ENCODE data around the gene CDX2.

Gene CDX2

GRCh38 chr13:27971776-27972477 is 2.8 kb upstream of the CDX2 start:
- no peak overlapping the region for H2BK5ac ChIP-seq (ENCODE audit: low read depth, low read length, poor library complexity, severe bottlenecking)
- no peak overlapping the region for H2BK12ac ChIP-seq (ENCODE audit: low read length in 2 of 2)
- H3K9ac ChIP-seq (ENCODE audit: low read length), result no peak overlapping the region
- H3K23ac ChIP-seq (ENCODE audit: low read length in 2 of 2), result no peak overlapping the region
- no peak overlapping the region for H3K14ac ChIP-seq (ENCODE audit: low read length in 2 of 2)
- no peak overlapping the region for H2BK15ac ChIP-seq (ENCODE audit: low read depth, poor library complexity, severe bottlenecking)
- H2BK120ac ChIP-seq (ENCODE audit: low read depth, low read length), result no peak overlapping the region
- no peak overlapping the region for H4K91ac ChIP-seq (ENCODE audit: low read length)
- peaks cover 15% of the 10 kb centered on the region for H3K4me1 ChIP-seq (ENCODE audit: control insufficient read depth, insufficient read depth, low read depth, low read length)
- peaks cover 97 to 100% of the 10 kb centered on the region in 2 experiments for H3K27me3 ChIP-seq (ENCODE audit: control insufficient read depth in 1 of 2, insufficient read depth in 1 of 2, low read length in 2 of 2)
- peaks cover 0 to 3% of the 10 kb centered on the region in 2 experiments for H3K36me3 ChIP-seq (ENCODE audit: control insufficient read depth in 1 of 2, insufficient read depth in 2 of 2, low read depth in 1 of 2, low read length in 2 of 2)
- H3K4me3 ChIP-seq (ENCODE audit: insufficient read depth in 1 of 2, low read depth in 1 of 2, low read length in 2 of 2), result no peak overlapping the region
- no peak overlapping the region for H2AFZ ChIP-seq (ENCODE audit: low read depth, low read length)
- DNase-seq, result no peak
- H3K4ac ChIP-seq (ENCODE audit: low read depth in 1 of 2, low read length in 2 of 2), result no peak overlapping the region
- 46% methylated on average over 7 of the region's 7 CpGs for WGBS
- no peaks in the 10 kb centered on the region for H3K9me3 ChIP-seq (ENCODE audit: control insufficient read depth, low read length)
- no peak overlapping the region for H3K4me2 ChIP-seq (ENCODE audit: low read length, poor library complexity, severe bottlenecking)
- no peak overlapping the region for H4K8ac ChIP-seq (ENCODE audit: low read length)
- no peak overlapping the region for H2AK5ac ChIP-seq (ENCODE audit: low read length, severe bottlenecking)
- no peaks in the 10 kb centered on the region for H3K79me1 ChIP-seq (replicated peaks; ENCODE audit: low read length, poor library complexity, severe bottlenecking)
- H3K27ac ChIP-seq (ENCODE audit: low read length, poor library complexity, severe bottlenecking), result no peak overlapping the region
- no peak overlapping the region for H3K18ac ChIP-seq (ENCODE audit: low read depth in 1 of 2, low read length in 2 of 2)

- no peaks in the 10 kb centered on the region for H3K79me1 ChIP-seq (replicated peaks; ENCODE audit: low read length, poor library complexity, severe bottlenecking)
- no peak overlapping the region for H3K9ac ChIP-seq (ENCODE audit: low read length)
- peaks cover 97 to 100% of the 10 kb centered on the region in 2 experiments for H3K27me3 ChIP-seq (ENCODE audit: control insufficient read depth in 1 of 2, insufficient read depth in 1 of 2, low read length in 2 of 2)
- no peak overlapping the region for H2BK12ac ChIP-seq (ENCODE audit: low read length in 2 of 2)
- no peaks in the 10 kb centered on the region for H3K9me3 ChIP-seq (ENCODE audit: control insufficient read depth, low read length)
- H4K8ac ChIP-seq (ENCODE audit: low read length), result no peak overlapping the region
- no peak overlapping the region for H2AK5ac ChIP-seq (ENCODE audit: low read length, severe bottlenecking)
- no peak overlapping the region for H2AFZ ChIP-seq (ENCODE audit: low read depth, low read length)
- peaks cover 0 to 3% of the 10 kb centered on the region in 2 experiments for H3K36me3 ChIP-seq (ENCODE audit: control insufficient read depth in 1 of 2, insufficient read depth in 2 of 2, low read depth in 1 of 2, low read length in 2 of 2)
- no peak overlapping the region for H3K23ac ChIP-seq (ENCODE audit: low read length in 2 of 2)
- peaks cover 17% of the 10 kb centered on the region for H3K4me1 ChIP-seq (ENCODE audit: control insufficient read depth, insufficient read depth, low read depth, low read length)
- DNase-seq, result no peak
- H2BK5ac ChIP-seq (ENCODE audit: low read depth, low read length, poor library complexity, severe bottlenecking), result no peak overlapping the region
- WGBS, result 10% methylated on average over 12 of the region's 13 CpGs
- no peak overlapping the region for H3K27ac ChIP-seq (ENCODE audit: low read length, poor library complexity, severe bottlenecking)
- peak overlapping the region; percentile 3 for H4K91ac ChIP-seq (ENCODE audit: low read length)
- no peak overlapping the region for H3K18ac ChIP-seq (ENCODE audit: low read depth in 1 of 2, low read length in 2 of 2)
- no peak overlapping the region for H3K4me2 ChIP-seq (ENCODE audit: low read length, poor library complexity, severe bottlenecking)
- H2BK120ac ChIP-seq (ENCODE audit: low read depth, low read length), result no peak overlapping the region
- H3K4me3 ChIP-seq (ENCODE audit: insufficient read depth in 1 of 2, low read depth in 1 of 2, low read length in 2 of 2), result no peak overlapping the region
- no peak overlapping the region for H3K4ac ChIP-seq (ENCODE audit: low read depth in 1 of 2, low read length in 2 of 2)
- H2BK15ac ChIP-seq (ENCODE audit: low read depth, poor library complexity, severe bottlenecking), result no peak overlapping the region
- no peak overlapping the region for H3K14ac ChIP-seq (ENCODE audit: low read length in 2 of 2)
These were observed 2.1 kb upstream of the CDX2 start for GRCh38 chr13:27971236-27971645.

GRCh38 chr13:27970382-27971235 is 1.5 kb upstream of the CDX2 start:
- WGBS, result 7% methylated on average over 45 of the region's 53 CpGs
- no peak overlapping the region for H3K4ac ChIP-seq (ENCODE audit: low read depth in 1 of 2, low read length in 2 of 2)
- no peak for DNase-seq
- no peak overlapping the region for H3K9ac ChIP-seq (ENCODE audit: low read length)
- H4K8ac ChIP-seq (ENCODE audit: low read length), result peak overlapping the region; percentile 30
- no peak overlapping the region for H2BK120ac ChIP-seq (ENCODE audit: low read depth, low read length)
- H2AK5ac ChIP-seq (ENCODE audit: low read length, severe bottlenecking), result no peak overlapping the region
- no peak overlapping the region for H3K23ac ChIP-seq (ENCODE audit: low read length in 2 of 2)
- no peaks in the 10 kb centered on the region for H3K9me3 ChIP-seq (ENCODE audit: control insufficient read depth, low read length)
- H4K91ac ChIP-seq (ENCODE audit: low read length), result no peak overlapping the region
- no peak overlapping the region for H3K4me2 ChIP-seq (ENCODE audit: low read length, poor library complexity, severe bottlenecking)
- H3K4me1 ChIP-seq (ENCODE audit: control insufficient read depth, insufficient read depth, low read depth, low read length), result peaks cover 16% of the 10 kb centered on the region
- H3K14ac ChIP-seq (ENCODE audit: low read length in 2 of 2), result no peak overlapping the region
- peaks cover 0 to 3% of the 10 kb centered on the region in 2 experiments for H3K36me3 ChIP-seq (ENCODE audit: control insufficient read depth in 1 of 2, insufficient read depth in 2 of 2, low read depth in 1 of 2, low read length in 2 of 2)
- peaks cover 97 to 100% of the 10 kb centered on the region in 2 experiments for H3K27me3 ChIP-seq (ENCODE audit: control insufficient read depth in 1 of 2, insufficient read depth in 1 of 2, low read length in 2 of 2)
- H2BK12ac ChIP-seq (ENCODE audit: low read length in 2 of 2), result no peak overlapping the region
- H3K79me1 ChIP-seq (replicated peaks; ENCODE audit: low read length, poor library complexity, severe bottlenecking), result no peaks in the 10 kb centered on the region
- H3K27ac ChIP-seq (ENCODE audit: low read length, poor library complexity, severe bottlenecking), result no peak overlapping the region
- H2AFZ ChIP-seq (ENCODE audit: low read depth, low read length), result no peak overlapping the region
- no peak overlapping the region for H2BK5ac ChIP-seq (ENCODE audit: low read depth, low read length, poor library complexity, severe bottlenecking)
- no peak overlapping the region for H3K4me3 ChIP-seq (ENCODE audit: insufficient read depth in 1 of 2, low read depth in 1 of 2, low read length in 2 of 2)
- H2BK15ac ChIP-seq (ENCODE audit: low read depth, poor library complexity, severe bottlenecking), result no peak overlapping the region
- H3K18ac ChIP-seq (ENCODE audit: low read depth in 1 of 2, low read length in 2 of 2), result no peak overlapping the region

GRCh38 chr13:27969866-27970229 is 733 bp upstream of the CDX2 start:
- no peak overlapping the region for H2AFZ ChIP-seq (ENCODE audit: low read depth, low read length)
- H3K4me3 ChIP-seq (ENCODE audit: insufficient read depth in 1 of 2, low read depth in 1 of 2, low read length in 2 of 2), result no peak overlapping the region
- peaks cover 16% of the 10 kb centered on the region for H3K4me1 ChIP-seq (ENCODE audit: control insufficient read depth, insufficient read depth, low read depth, low read length)
- no peak overlapping the region for H2BK15ac ChIP-seq (ENCODE audit: low read depth, poor library complexity, severe bottlenecking)
- no peaks in the 10 kb centered on the region for H3K79me1 ChIP-seq (replicated peaks; ENCODE audit: low read length, poor library complexity, severe bottlenecking)
- peaks cover 97 to 100% of the 10 kb centered on the region in 2 experiments for H3K27me3 ChIP-seq (ENCODE audit: control insufficient read depth in 1 of 2, insufficient read depth in 1 of 2, low read length in 2 of 2)
- no peak overlapping the region for H3K4ac ChIP-seq (ENCODE audit: low read depth in 1 of 2, low read length in 2 of 2)
- no peak overlapping the region for H3K23ac ChIP-seq (ENCODE audit: low read length in 2 of 2)
- no peak overlapping the region for H3K4me2 ChIP-seq (ENCODE audit: low read length, poor library complexity, severe bottlenecking)
- no peak overlapping the region for H2BK12ac ChIP-seq (ENCODE audit: low read length in 2 of 2)
- H2BK120ac ChIP-seq (ENCODE audit: low read depth, low read length), result no peak overlapping the region
- no peak overlapping the region for H3K14ac ChIP-seq (ENCODE audit: low read length in 2 of 2)
- no peak overlapping the region for H3K27ac ChIP-seq (ENCODE audit: low read length, poor library complexity, severe bottlenecking)
- H4K8ac ChIP-seq (ENCODE audit: low read length), result no peak overlapping the region
- no peak for DNase-seq
- H3K9ac ChIP-seq (ENCODE audit: low read length), result no peak overlapping the region
- H2AK5ac ChIP-seq (ENCODE audit: low read length, severe bottlenecking), result no peak overlapping the region
- no peak overlapping the region for H3K18ac ChIP-seq (ENCODE audit: low read depth in 1 of 2, low read length in 2 of 2)
- no peak overlapping the region for H4K91ac ChIP-seq (ENCODE audit: low read length)
- no peaks in the 10 kb centered on the region for H3K9me3 ChIP-seq (ENCODE audit: control insufficient read depth, low read length)
- H3K36me3 ChIP-seq (ENCODE audit: control insufficient read depth in 1 of 2, insufficient read depth in 2 of 2, low read depth in 1 of 2, low read length in 2 of 2), result peaks cover 0 to 3% of the 10 kb centered on the region in 2 experiments
- WGBS, result 17% methylated on average over 4 of the region's 7 CpGs
- no peak overlapping the region for H2BK5ac ChIP-seq (ENCODE audit: low read depth, low read length, poor library complexity, severe bottlenecking)
